22Rv1 (cell line): ENCODE measurements around the gene DAW1.
"Not testable (repeated sequence)": the region's sequence is repeated elsewhere in the genome, so short reads cannot be mapped to it uniquely, and the experiment has no call there.

Experiments
- H3K27ac ChIP-seq: fragments of 450-650 bp; 2 replicates; pipeline ENCODE4 v1.5.1; 2017
- CTCF ChIP-seq: fragments of 450-650 bp; IDR thresholded peaks from 2 replicates; pipeline ENCODE4 v1.5.1; 2017; ENCODE audit warnings: mild to moderate bottlenecking
- ZFX ChIP-seq: fragments of 450-650 bp; IDR thresholded peaks from 2 replicates; pipeline ENCODE4 v1.6.1; 2017; ENCODE audit warnings: antibody characterized with exemption, borderline replicate concordance

DAW1 gene

GRCh38 chr2:227828477-227828912, 42.9 kb upstream of the DAW1 start:
- no peak for TF ChIP-seq ZFX
- no peak for TF ChIP-seq CTCF
- no peak overlapping the region for H3K27ac ChIP-seq

GRCh38 chr2:227829337-227829736, 42.1 kb upstream of the DAW1 start:
- TF ChIP-seq CTCF = no peak
- TF ChIP-seq ZFX = no peak
- no peak overlapping the region for H3K27ac ChIP-seq

GRCh38 chr2:227834423-227834822, 37.0 kb upstream of the DAW1 start:
- no peak overlapping the region for H3K27ac ChIP-seq
- no peak for TF ChIP-seq CTCF
- no peak for TF ChIP-seq ZFX

- TF ChIP-seq ZFX = no peak
- no peak for TF ChIP-seq CTCF
- H3K27ac ChIP-seq = no peak overlapping the region
These were observed 36.3 kb upstream of the DAW1 start for GRCh38 chr2:227834916-227835650.

GRCh38 chr2:227839339-227840129, 31.9 kb upstream of the DAW1 start:
- not testable (repeated sequence) for H3K27ac ChIP-seq

- TF ChIP-seq CTCF = no peak
- no peak for TF ChIP-seq ZFX
These were observed 24.6 kb upstream of the DAW1 start for GRCh38 chr2:227846831-227847230.

GRCh38 chr2:227848146-227848545, 23.3 kb upstream of the DAW1 start:
- no peak overlapping the region for H3K27ac ChIP-seq
- TF ChIP-seq CTCF = no peak
- no peak for TF ChIP-seq ZFX

More at GRCh38 chr2:227846831-227847230, 24.6 kb upstream of the DAW1 start:
- H3K27ac ChIP-seq = no peak overlapping the region
